Mesendoderm (in vitro differentiated cells): ENCODE measurements around the gene ADCY9.

Source experiments
- DNase-seq: peaks from one replicate; pipeline ENCODE4 v3.0.0; 2013
- H2AK5ac ChIP-seq: 2 replicates; pipeline ENCODE4 v1.6.1; 2013; ENCODE audit warnings: low read length, inconsistent platforms
- H2BK120ac ChIP-seq: 2 replicates; pipeline ENCODE4 v1.6.1; 2013; ENCODE audit warnings: low read depth, mild to moderate bottlenecking, low read length, moderate library complexity, mixed read lengths
- H2BK15ac ChIP-seq: replicated peaks from 2 replicates; pipeline ENCODE4 v1.6.1; 2013; ENCODE audit warnings: low read depth, mild to moderate bottlenecking, moderate library complexity
- H2BK5ac ChIP-seq: 2 replicates; pipeline ENCODE4 v1.6.1; 2013; ENCODE audit warnings: low read length, inconsistent platforms
- H3K18ac ChIP-seq: 2 replicates; pipeline ENCODE4 v1.6.1; 2013; ENCODE audit warnings: mild to moderate bottlenecking, low read length, mixed read lengths
- H3K23ac ChIP-seq: one replicate; pipeline ENCODE4 v1.6.1; 2013; ENCODE audit warnings: low read length
- H3K27ac ChIP-seq: 2 replicates; pipeline ENCODE4 v1.5.1; 2013; ENCODE audit warnings: low read depth, mild to moderate bottlenecking, inconsistent platforms, low read length, moderate library complexity
- H3K27me3 ChIP-seq: 2 replicates; pipeline ENCODE4 v1.6.1; 2013; ENCODE audit warnings: low read length, control low read depth, mild to moderate bottlenecking, inconsistent platforms; ENCODE audit not compliant: insufficient read depth, poor library complexity
- H3K36me3 ChIP-seq: 2 replicates; pipeline ENCODE4 v1.6.1; 2013; ENCODE audit warnings: low read length, inconsistent platforms; ENCODE audit not compliant: control insufficient read depth, insufficient read depth
- H3K4ac ChIP-seq: one replicate; pipeline ENCODE4 v1.6.1; 2013; ENCODE audit warnings: low read depth, mild to moderate bottlenecking, low read length, moderate library complexity
- H3K4me1 ChIP-seq: 2 replicates; pipeline ENCODE4 v1.6.1; 2013; ENCODE audit warnings: low read depth, low read length, inconsistent platforms; ENCODE audit not compliant: control insufficient read depth
- H3K4me2 ChIP-seq: 2 replicates; pipeline ENCODE4 v1.6.1; 2013; ENCODE audit warnings: low read length
- H3K4me3 ChIP-seq: 2 replicates; pipeline ENCODE4 v1.5.1; 2013; ENCODE audit warnings: mild to moderate bottlenecking, low read length
- H3K56ac ChIP-seq: one replicate; pipeline ENCODE4 v1.6.1; 2013; ENCODE audit warnings: low read length
- H3K79me1 ChIP-seq: 2 replicates; pipeline ENCODE4 v1.6.1; 2013; ENCODE audit warnings: low read length, inconsistent platforms
- H3K79me2 ChIP-seq: 2 replicates; pipeline ENCODE4 v1.6.1; 2013; ENCODE audit warnings: mild to moderate bottlenecking, low read length; ENCODE audit not compliant: control insufficient read depth, insufficient read depth
- H3K9ac ChIP-seq: 2 replicates; pipeline ENCODE4 v1.6.1; 2013; ENCODE audit warnings: low read length, inconsistent platforms
- H4K5ac ChIP-seq: one replicate; pipeline ENCODE4 v1.6.1; 2013; ENCODE audit warnings: low read length
- H4K8ac ChIP-seq: one replicate; pipeline ENCODE4 v1.6.1; 2013; ENCODE audit warnings: low read depth, mild to moderate bottlenecking, control low read depth, low read length, moderate library complexity
- WGBS: extraction: QIAGEN DNeasy Blood & Tissue Kit; methylation state at CpG from one replicate; pipeline ENCODE4 v1.1.7; 2013; ENCODE audit warnings: low lambda C conversion rate, missing lambda C conversion rate; ENCODE audit not compliant: insufficient coverage; ENCODE audit errors: extremely low coverage; 5-methylcytosine and 5-hydroxymethylcytosine counted together

ADCY9 gene

GRCh38 chr16:4089811-4090301 is 26.4 kb downstream of the ADCY9 start:
- Histone ChIP-seq H2AK5ac (no peak overlapping the region), H2BK15ac (no peak overlapping the region), H3K23ac (no peak overlapping the region), H3K9ac (no peak overlapping the region), H3K18ac (no peak overlapping the region), H3K27ac (no peak overlapping the region), H3K4me1 (no peaks in the 10 kb centered on the region), H3K4ac (no peak overlapping the region), H2BK5ac (no peak overlapping the region), H4K8ac (no peak overlapping the region), H3K27me3 (no peaks in the 10 kb centered on the region), H3K79me1 (no peaks in the 10 kb centered on the region), H3K4me3 (no peak overlapping the region), H2BK120ac (no peak overlapping the region), H3K79me2 (no peaks in the 10 kb centered on the region), H4K5ac (no peak overlapping the region), H3K4me2 (no peak overlapping the region), H3K36me3 (no peaks in the 10 kb centered on the region), H3K56ac (no peak overlapping the region)
- no CpG with 5 or more reads among the region's 7 CpGs for WGBS
- DNase-seq: no peak

GRCh38 chr16:4089251-4089810 is 26.9 kb downstream of the ADCY9 start:
- Histone ChIP-seq H2BK15ac (no peak overlapping the region), H3K27me3 (no peaks in the 10 kb centered on the region), H3K23ac (no peak overlapping the region), H3K56ac (no peak overlapping the region), H2AK5ac (no peak overlapping the region), H3K18ac (no peak overlapping the region), H3K79me1 (no peaks in the 10 kb centered on the region), H2BK120ac (no peak overlapping the region), H3K27ac (no peak overlapping the region), H3K79me2 (no peaks in the 10 kb centered on the region), H3K36me3 (no peaks in the 10 kb centered on the region), H3K4me1 (no peaks in the 10 kb centered on the region), H3K4me3 (no peak overlapping the region), H4K8ac (no peak overlapping the region), H3K4ac (no peak overlapping the region), H2BK5ac (no peak overlapping the region), H4K5ac (no peak overlapping the region), H3K9ac (no peak overlapping the region), H3K4me2 (no peak overlapping the region)
- no CpG with 5 or more reads among the region's 15 CpGs for WGBS
- no peak for DNase-seq

- H3K4me2 ChIP-seq: no peak overlapping the region
- no peaks in the 10 kb centered on the region for H3K36me3 ChIP-seq
- no peak overlapping the region for H3K23ac ChIP-seq
- H3K56ac ChIP-seq: no peak overlapping the region
- H3K4me1 ChIP-seq: no peaks in the 10 kb centered on the region
- no peak overlapping the region for H2BK120ac ChIP-seq
- H3K18ac ChIP-seq: no peak overlapping the region
- no peak overlapping the region for H4K5ac ChIP-seq
- WGBS: no CpG with 5 or more reads among the region's 7 CpGs
- H2AK5ac ChIP-seq: no peak overlapping the region
- no peak overlapping the region for H3K9ac ChIP-seq
- H3K79me1 ChIP-seq: no peaks in the 10 kb centered on the region
- no peaks in the 10 kb centered on the region for H3K27me3 ChIP-seq
- no peak overlapping the region for H3K4me3 ChIP-seq
- no peak overlapping the region for H3K27ac ChIP-seq
- H2BK15ac ChIP-seq: no peak overlapping the region
- no peak for DNase-seq
- H3K79me2 ChIP-seq: no peaks in the 10 kb centered on the region
- no peak overlapping the region for H2BK5ac ChIP-seq
- no peak overlapping the region for H3K4ac ChIP-seq
- no peak overlapping the region for H4K8ac ChIP-seq
Observed at GRCh38 chr16:4087990-4088577, 28.2 kb downstream of the ADCY9 start.

GRCh38 chr16:4087099-4087885 is 28.9 kb downstream of the ADCY9 start:
- Histone ChIP-seq H3K9ac (no peak overlapping the region), H2AK5ac (no peak overlapping the region), H4K5ac (no peak overlapping the region), H3K27me3 (no peaks in the 10 kb centered on the region), H3K4me3 (no peak overlapping the region), H3K56ac (no peak overlapping the region), H3K4me2 (no peak overlapping the region), H3K79me2 (no peaks in the 10 kb centered on the region), H2BK120ac (no peak overlapping the region), H4K8ac (no peak overlapping the region), H3K18ac (no peak overlapping the region), H3K4me1 (no peaks in the 10 kb centered on the region), H3K4ac (no peak overlapping the region), H2BK15ac (no peak overlapping the region), H3K27ac (no peak overlapping the region), H3K23ac (no peak overlapping the region), H3K36me3 (no peaks in the 10 kb centered on the region), H3K79me1 (peaks cover 3% of the 10 kb centered on the region), H2BK5ac (no peak overlapping the region)
- DNase-seq: no peak
- WGBS: no CpG with 5 or more reads among the region's 12 CpGs

GRCh38 chr16:4086153-4086552 is 30.1 kb downstream of the ADCY9 start:
- Histone ChIP-seq H3K4me1 (no peaks in the 10 kb centered on the region), H3K27me3 (no peaks in the 10 kb centered on the region), H3K27ac (no peak overlapping the region), H2BK120ac (no peak overlapping the region), H2BK5ac (no peak overlapping the region), H3K18ac (no peak overlapping the region), H3K79me1 (peaks cover 3% of the 10 kb centered on the region), H2BK15ac (no peak overlapping the region), H3K23ac (no peak overlapping the region), H3K4me3 (no peak overlapping the region), H3K9ac (no peak overlapping the region), H3K79me2 (no peaks in the 10 kb centered on the region), H2AK5ac (no peak overlapping the region), H4K8ac (no peak overlapping the region), H3K36me3 (no peaks in the 10 kb centered on the region), H3K4me2 (no peak overlapping the region), H3K56ac (peak overlapping the region; percentile 15), H4K5ac (no peak overlapping the region), H3K4ac (no peak overlapping the region)
- no peak for DNase-seq
- WGBS: no CpG with 5 or more reads among the region's 15 CpGs
